ENCODE measurements around the gene ZNF621. TPM values are rescaled to one million over a fixed set of nuclear protein-coding genes. Genes with fewer than 3 reads are reported as not detected.
A peak's percentile ranks its signal among the peaks of the same experiment; 100 is the strongest.

Gene ZNF621
- total RNA-seq, 1 donor from 2014 or later = 5.1 TPM

DNA sequence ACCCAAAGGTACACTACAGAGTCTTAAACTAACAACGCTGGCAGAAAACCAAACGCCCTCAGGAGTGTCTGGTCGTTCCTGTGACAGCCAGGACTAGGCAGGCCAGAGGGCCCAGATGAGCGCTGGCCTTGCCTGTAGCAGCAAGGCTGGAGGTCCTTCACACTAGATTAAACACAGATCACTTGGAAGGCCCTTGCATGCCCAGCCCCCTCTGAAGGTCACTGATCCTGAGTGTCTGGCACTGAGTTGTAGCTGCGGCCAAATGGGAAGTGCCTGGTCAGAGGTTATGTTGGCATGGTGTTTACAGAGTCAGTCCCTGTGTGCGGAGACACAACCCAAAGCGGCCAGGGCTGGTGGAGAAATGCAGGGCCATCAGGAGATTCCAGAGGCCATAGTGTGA is 58.9 kb downstream of the ZNF621 start:
- no peak for TF ChIP-seq CTCF (conservative IDR thresholded peaks at IDR 0.05; ENCODE audit: low read depth, low read length)
- no peak for DNase-seq (ENCODE audit: low read depth)
- no peak overlapping the region for H3K4me3 ChIP-seq (ENCODE audit: low read depth, low read length)

GRCh38 chr3:40584625-40585189 is 59.9 kb downstream of the ZNF621 start:
- DNase-seq (ENCODE audit: low read depth) = no peak
- peak; percentile 99 for TF ChIP-seq CTCF (conservative IDR thresholded peaks at IDR 0.05; ENCODE audit: low read depth, low read length)
- no peak overlapping the region for H3K4me3 ChIP-seq (ENCODE audit: low read depth, low read length)

GRCh38 chr3:40585381-40586016 is 60.7 kb downstream of the ZNF621 start:
- DNase-seq (ENCODE audit: low read depth) = no peak
- no peak for TF ChIP-seq CTCF (conservative IDR thresholded peaks at IDR 0.05; ENCODE audit: low read depth, low read length)
- no peak overlapping the region for H3K4me3 ChIP-seq (ENCODE audit: low read depth, low read length)

DNA sequence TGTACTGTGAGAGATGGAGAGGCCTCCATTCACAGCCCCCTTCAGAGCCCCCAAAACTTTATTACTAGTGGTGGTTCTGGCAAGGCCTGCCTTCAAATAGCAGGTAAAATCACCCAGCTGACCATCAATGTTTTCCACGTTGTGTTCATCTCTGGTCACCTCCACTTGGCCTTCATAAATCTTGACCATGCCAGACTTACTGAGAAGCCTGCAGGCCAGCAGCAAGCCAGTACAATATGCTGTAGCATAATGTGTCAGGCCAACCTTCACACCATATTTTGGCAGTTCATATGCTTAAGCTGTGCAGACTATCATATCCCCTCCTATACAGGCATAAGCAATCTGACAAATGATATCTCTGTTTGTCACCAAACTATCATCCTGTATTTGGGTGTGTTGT is 62.1 kb downstream of the ZNF621 start:
- no peak for DNase-seq (ENCODE audit: low read depth)
- no peak overlapping the region for H3K4me3 ChIP-seq (ENCODE audit: low read depth, low read length)
- TF ChIP-seq CTCF (conservative IDR thresholded peaks at IDR 0.05; ENCODE audit: low read depth, low read length) = no peak

DNA sequence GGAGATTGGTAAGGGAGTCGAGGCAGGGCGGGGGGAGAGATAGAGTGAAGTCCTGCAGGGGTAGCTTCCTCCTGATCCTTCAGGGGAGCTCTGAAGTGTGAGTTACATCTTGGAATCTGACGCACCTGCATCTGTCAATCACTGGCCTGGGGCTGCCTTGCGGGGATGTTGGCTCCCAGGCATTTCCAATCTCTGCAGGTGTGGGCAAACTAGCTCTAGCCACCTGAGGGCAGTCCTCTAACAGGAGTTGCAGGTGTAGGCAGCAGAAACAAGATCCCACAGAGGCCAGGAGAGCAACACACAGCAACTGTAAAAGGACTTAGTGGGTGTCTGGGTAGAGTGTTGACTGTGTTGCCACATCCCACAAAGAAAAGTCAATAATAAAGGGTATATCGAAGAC is 63.6 kb downstream of the ZNF621 start:
- no peak overlapping the region for H3K4me3 ChIP-seq (ENCODE audit: low read depth, low read length)
- TF ChIP-seq CTCF (conservative IDR thresholded peaks at IDR 0.05; ENCODE audit: low read depth, low read length) = peak; percentile 49
- no peak for DNase-seq (ENCODE audit: low read depth)

Other genes starting within 250 kb of the ZNF621 start
- 10.4 and 14.3 TPM in 2 replicates for gene EIF1B, start 215.3 kb upstream of the ZNF621 start, total RNA-seq
- gene ENTPD3, start 137.8 kb upstream of the ZNF621 start, total RNA-seq = 0.43 and 0.46 TPM in 2 replicates
- 463 and 670 TPM in 2 replicates for gene RPL14, start 67.6 kb upstream of the ZNF621 start, total RNA-seq
- gene ZNF619, start 47.8 kb upstream of the ZNF621 start, total RNA-seq = 4.9 and 5.3 TPM in 2 replicates
- gene ZNF620, start 18.9 kb upstream of the ZNF621 start, total RNA-seq = 2.5 and 9.0 TPM in 2 replicates